ENCODE results near the gene ACVR1B. TPM values are rescaled to one million over a fixed set of nuclear protein-coding genes. Genes with fewer than 3 reads are reported as not detected.

ACVR1B gene
- total RNA-seq, 1 experiment from 2014 or later, result 16.1 TPM

DNA sequence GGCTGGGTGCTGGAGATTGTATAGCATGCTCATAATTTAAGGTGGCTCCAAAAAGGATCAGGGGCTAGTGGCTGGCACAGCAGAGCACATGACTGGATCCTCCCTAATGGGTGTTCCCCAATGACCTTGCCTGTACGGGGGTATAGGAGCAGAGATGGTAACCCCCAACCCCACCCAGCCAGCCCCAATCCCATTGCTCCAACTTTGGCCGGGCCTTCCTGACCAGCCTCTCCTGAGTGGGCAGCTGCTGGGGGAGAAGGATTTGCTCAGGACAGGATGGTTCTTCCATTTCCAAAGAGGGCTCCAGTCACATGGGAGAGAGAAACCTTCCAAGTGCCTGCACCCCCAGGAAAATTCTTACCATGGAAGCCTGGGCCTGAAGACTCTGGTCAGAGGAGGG is 84.4 kb downstream of the ACVR1B start:
- Mint-ChIP-seq H3K9me3 (ENCODE audit: unreplicated experiment) (no peaks in the 10 kb centered on the region), H3K27ac (ENCODE audit: low read depth, unreplicated experiment) (no peak overlapping the region), H3K27me3 (ENCODE audit: insufficient read depth, unreplicated experiment) (peaks cover 10% of the 10 kb centered on the region), H3K4me1 (ENCODE audit: insufficient read depth, unreplicated experiment) (peaks cover 10% of the 10 kb centered on the region), H3K36me3 (ENCODE audit: insufficient read depth, unreplicated experiment) (no peaks in the 10 kb centered on the region), H3K4me3 (ENCODE audit: unreplicated experiment) (no peak overlapping the region)
- DNase-seq (ENCODE audit: unreplicated experiment), result no peak
- intact Hi-C loops (cut with micrococcal nuclease), result no loop called here
- ChIA-PET CTCF (interaction anchor here (2.2 kb wide), 1 partner anchor 10 kb away, joined by 11 read pairs; no protein-coding TSS in a partner anchor), POLR2A (interaction anchor here (1.4 kb wide), 1 partner anchor 34 kb away, joined by 5 read pairs; the partner anchor contains the start of gene ATG101)
- TF ChIP-seq, protein P1, sequence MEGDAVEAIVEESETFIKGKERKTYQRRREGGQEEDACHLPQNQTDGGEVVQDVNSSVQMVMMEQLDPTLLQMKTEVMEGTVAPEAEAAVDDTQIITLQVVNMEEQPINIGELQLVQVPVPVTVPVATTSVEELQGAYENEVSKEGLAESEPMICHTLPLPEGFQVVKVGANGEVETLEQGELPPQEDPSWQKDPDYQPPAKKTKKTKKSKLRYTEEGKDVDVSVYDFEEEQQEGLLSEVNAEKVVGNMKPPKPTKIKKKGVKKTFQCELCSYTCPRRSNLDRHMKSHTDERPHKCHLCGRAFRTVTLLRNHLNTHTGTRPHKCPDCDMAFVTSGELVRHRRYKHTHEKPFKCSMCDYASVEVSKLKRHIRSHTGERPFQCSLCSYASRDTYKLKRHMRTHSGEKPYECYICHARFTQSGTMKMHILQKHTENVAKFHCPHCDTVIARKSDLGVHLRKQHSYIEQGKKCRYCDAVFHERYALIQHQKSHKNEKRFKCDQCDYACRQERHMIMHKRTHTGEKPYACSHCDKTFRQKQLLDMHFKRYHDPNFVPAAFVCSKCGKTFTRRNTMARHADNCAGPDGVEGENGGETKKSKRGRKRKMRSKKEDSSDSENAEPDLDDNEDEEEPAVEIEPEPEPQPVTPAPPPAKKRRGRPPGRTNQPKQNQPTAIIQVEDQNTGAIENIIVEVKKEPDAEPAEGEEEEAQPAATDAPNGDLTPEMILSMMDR (IDR thresholded peaks at IDR 0.05; ENCODE audit: unreplicated experiment), result no peak
- no TSS peak for BruUV-seq (replicated peaks)

DNA sequence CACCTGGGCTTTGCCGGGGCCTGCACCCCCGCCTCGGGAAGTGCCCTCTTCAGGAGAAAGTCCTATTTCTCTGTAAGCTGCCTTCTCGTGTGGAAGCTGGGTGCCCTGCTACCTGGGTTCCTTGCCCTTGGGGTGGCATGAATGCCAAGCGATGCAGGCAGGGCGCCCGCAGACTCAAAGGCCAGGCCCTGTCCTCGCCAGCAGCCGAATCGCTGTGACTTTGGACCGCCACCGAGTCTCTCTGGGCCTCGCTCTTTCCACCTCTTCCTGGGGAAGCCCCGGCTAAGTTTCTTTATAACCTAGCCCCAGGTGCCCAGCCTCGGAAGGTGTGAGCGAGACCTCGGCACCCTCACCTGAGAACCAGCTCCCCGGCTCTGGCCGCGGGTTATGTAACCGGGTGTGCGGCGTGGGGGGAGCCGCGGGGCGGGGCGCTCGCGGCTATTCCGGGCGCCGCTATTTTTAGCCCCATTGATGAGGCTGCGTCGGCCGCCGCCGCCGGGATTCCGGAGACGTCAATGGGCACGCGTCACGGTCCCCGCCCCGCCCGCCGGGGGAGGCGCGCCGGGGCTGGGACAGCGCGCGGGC is 85.2 kb downstream of the ACVR1B start:
- intact Hi-C loops (cut with micrococcal nuclease), result no loop called here
- peak; percentile 68 for DNase-seq (ENCODE audit: unreplicated experiment)
- ChIA-PET POLR2A (interaction anchor here (0.5 to 1.4 kb wide), 4 partner anchors 9 to 328 kb away, joined by 3 to 5 read pairs (median 3); partner anchors contain the start of gene ATG101), CTCF (interaction anchor here (0.6 to 2.2 kb wide), 2 partner anchors 11 to 1975 kb away, joined by 3 to 11 read pairs; no protein-coding TSS in a partner anchor)
- Mint-ChIP-seq H3K4me3 (ENCODE audit: unreplicated experiment) (no peak overlapping the region), H3K27me3 (ENCODE audit: insufficient read depth, unreplicated experiment) (peaks cover 10% of the 10 kb centered on the region), H3K4me1 (ENCODE audit: insufficient read depth, unreplicated experiment) (peaks cover 10% of the 10 kb centered on the region), H3K9me3 (ENCODE audit: unreplicated experiment) (no peaks in the 10 kb centered on the region), H3K36me3 (ENCODE audit: insufficient read depth, unreplicated experiment) (no peaks in the 10 kb centered on the region), H3K27ac (ENCODE audit: low read depth, unreplicated experiment) (no peak overlapping the region)
- TF ChIP-seq, protein P1 (IDR thresholded peaks at IDR 0.05; ENCODE audit: unreplicated experiment), result no peak
- no TSS peak for BruUV-seq (replicated peaks)

DNA sequence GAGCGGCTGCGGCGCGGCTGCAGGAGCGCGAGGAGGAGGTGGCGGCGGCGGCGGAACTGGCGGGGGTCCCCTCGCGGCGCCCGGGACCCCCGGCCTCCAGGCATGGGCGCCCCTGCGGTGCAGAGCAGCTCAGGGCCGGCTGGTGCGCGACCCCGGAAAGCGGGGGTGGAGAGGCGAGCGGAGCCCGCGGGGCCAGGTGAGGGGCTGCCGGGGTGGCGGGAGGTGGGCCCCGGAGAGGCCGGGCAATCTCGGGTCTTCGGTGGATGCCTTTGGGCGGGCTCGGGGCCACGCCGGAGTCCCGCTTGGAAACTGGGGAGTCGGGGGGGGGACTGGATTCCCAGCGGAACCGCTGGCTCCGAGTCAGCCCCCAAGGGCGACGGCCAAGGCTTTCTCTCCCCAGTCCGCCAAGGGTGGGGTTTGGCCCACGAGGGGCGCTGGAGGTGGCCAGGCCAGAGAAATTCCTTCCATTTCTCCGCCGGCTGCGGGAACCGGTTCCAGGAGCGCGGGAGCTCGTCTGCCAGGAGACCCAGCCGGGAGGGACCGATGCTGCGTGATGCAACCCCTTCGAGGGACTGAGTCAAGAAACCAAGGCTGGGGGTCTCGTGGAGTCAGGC is 85.9 kb downstream of the ACVR1B start:
- CTCF ChIA-PET, result interaction anchor here (0.7 to 2.2 kb wide), 2 partner anchors 12 to 45 kb away, joined by 3 to 11 read pairs; no protein-coding TSS in a partner anchor

DNA sequence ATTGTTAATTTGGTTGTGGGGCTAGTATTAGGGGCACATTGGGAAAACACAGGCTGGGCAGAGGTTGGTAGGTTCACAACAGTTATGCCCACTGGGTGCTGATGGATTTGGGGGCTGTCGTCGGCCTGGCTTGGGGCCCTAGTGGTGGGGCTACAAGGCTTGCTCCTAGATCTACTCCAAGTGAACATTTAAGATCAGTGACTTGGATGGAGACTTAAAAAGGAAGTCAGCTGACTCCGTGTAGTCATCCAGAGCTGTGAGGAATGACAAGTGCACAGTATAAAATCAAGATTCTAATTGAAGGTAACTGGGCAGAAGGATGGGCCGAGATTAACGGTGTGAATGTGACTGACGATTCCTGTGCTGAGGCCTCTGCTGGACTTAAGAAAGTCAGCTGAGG is 86.9 kb downstream of the ACVR1B start:
- intact Hi-C loops (cut with micrococcal nuclease), result no loop called here
- TF ChIP-seq, protein P1 (IDR thresholded peaks at IDR 0.05; ENCODE audit: unreplicated experiment), result no peak
- no peaks in the 10 kb centered on the region for H3K4me1 Mint-ChIP-seq (ENCODE audit: insufficient read depth, unreplicated experiment)
- H3K27me3 Mint-ChIP-seq (ENCODE audit: insufficient read depth, unreplicated experiment), result peaks cover 10% of the 10 kb centered on the region
- no peak for DNase-seq (ENCODE audit: unreplicated experiment)
- H3K27ac Mint-ChIP-seq (ENCODE audit: low read depth, unreplicated experiment), result no peak overlapping the region
- peak overlapping the region; percentile 53 for H3K4me3 Mint-ChIP-seq (ENCODE audit: unreplicated experiment)
- POLR2A ChIA-PET, result interaction anchor here (0.8 kb wide), 1 partner anchor 12 kb away, joined by 7 read pairs; the partner anchor contains the start of gene NR4A1
- H3K9me3 Mint-ChIP-seq (ENCODE audit: unreplicated experiment), result no peaks in the 10 kb centered on the region
- CTCF ChIA-PET, result interaction anchor here (1.0 to 2.1 kb wide), 3 partner anchors 13 to 79 kb away, joined by 3 to 6 read pairs (median 3); partner anchors contain the start of gene NR4A1
- BruUV-seq (replicated peaks), result no TSS peak
- no peaks in the 10 kb centered on the region for H3K36me3 Mint-ChIP-seq (ENCODE audit: insufficient read depth, unreplicated experiment)

More for the DNA sequence above, 85.9 kb downstream of the ACVR1B start:
- Mint-ChIP-seq H3K27me3 (ENCODE audit: insufficient read depth, unreplicated experiment) (peaks cover 10% of the 10 kb centered on the region), H3K27ac (ENCODE audit: low read depth, unreplicated experiment) (no peak overlapping the region), H3K9me3 (ENCODE audit: unreplicated experiment) (no peaks in the 10 kb centered on the region), H3K36me3 (ENCODE audit: insufficient read depth, unreplicated experiment) (no peaks in the 10 kb centered on the region), H3K4me1 (ENCODE audit: insufficient read depth, unreplicated experiment) (peaks cover 6% of the 10 kb centered on the region), H3K4me3 (ENCODE audit: unreplicated experiment) (peak overlapping the region; percentile 25)
- no TSS peak for BruUV-seq (replicated peaks)
- TF ChIP-seq, protein P1 (IDR thresholded peaks at IDR 0.05; ENCODE audit: unreplicated experiment), result no peak
- intact Hi-C loops (cut with micrococcal nuclease), result no loop called here
- DNase-seq (ENCODE audit: unreplicated experiment), result no peak
- POLR2A ChIA-PET, result interaction anchor here (0.6 to 1.4 kb wide), 3 partner anchors 12 to 328 kb away, joined by 3 to 5 read pairs (median 3); partner anchors contain the start of gene ATG101

Data from MCF 10A (cell line).